Germinal center (tissue), 1 donor: ENCODE results near the gene ATAD3C.
"Not testable (repeated sequence)": the region's sequence is repeated elsewhere in the genome, so short reads cannot be mapped to it uniquely, and the experiment has no call there.

ENCODE experiments used
- DNase-seq: peaks from one replicate; pipeline ENCODE4 v3.0.0; 2012; ENCODE audit warnings: mixed read lengths, low spot score

The ATAD3C gene

DNA sequence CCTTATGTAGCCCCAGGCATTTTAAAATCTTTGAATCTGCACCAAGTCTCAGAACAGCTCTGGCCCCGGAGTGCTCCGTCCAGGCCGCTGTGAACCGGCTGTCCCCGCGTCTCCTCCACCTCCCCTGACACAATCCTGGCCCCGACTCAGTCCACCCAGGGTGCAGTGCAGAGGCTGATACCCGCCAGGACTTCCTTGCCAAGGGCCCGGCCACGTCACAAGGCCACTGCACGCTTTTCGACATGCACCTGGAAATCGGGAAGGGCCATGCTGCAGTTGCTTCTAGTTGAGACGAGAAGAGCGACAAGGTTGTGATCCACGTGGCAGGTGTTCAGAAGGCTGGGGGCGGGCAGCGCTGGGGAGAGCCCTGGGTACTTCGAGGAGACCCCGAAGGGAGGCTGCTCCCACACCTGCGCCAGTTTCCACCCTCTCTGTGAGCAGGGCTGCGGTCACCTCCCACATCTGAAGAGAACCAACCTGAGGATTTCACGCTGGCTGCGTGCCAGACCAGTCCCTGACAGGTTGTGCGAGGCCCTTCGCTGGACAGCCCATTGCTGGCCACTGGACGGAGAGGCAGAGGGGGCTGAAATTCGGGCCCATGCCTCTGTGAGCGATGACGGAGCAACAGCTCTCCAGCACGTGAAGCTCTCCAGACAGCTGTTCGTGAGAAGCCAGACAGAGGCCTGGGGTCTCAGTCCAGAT lies 7.3 kb upstream of the ATAD3C start:
- DNase-seq: peak; percentile 1

- not testable (repeated sequence) for DNase-seq
Measured at GRCh38 chr1:1446631-1447030, 2.9 kb upstream of the ATAD3C start.

GRCh38 chr1:1450616-1451015 lies 1.1 kb downstream of the ATAD3C start:
- not testable (repeated sequence) for DNase-seq

- DNase-seq: no peak
Measured at GRCh38 chr1:1451696-1452364, 2.3 kb downstream of the ATAD3C start.

DNA sequence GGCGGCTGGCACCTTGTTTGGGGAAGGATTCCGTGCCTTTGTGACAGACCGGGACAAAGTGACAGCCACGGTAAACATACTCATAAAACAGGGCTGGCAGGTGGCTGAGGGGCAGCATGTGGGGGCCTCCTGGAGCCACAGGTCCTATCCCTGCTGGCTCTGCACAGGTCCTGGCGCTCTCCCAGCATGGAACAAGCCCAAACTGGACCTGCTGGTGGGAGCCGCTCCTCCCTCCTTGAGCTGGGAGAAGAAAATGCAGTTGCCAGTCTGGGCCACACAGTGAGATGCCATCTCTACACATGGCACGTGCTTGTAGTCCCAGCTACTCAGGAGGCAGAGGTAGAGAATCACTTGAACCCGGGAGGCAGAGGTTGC lies 2.9 kb downstream of the ATAD3C start:
- DNase-seq: not testable (repeated sequence)

GRCh38 chr1:1452882-1453281 lies 3.4 kb downstream of the ATAD3C start:
- DNase-seq: no peak

DNA sequence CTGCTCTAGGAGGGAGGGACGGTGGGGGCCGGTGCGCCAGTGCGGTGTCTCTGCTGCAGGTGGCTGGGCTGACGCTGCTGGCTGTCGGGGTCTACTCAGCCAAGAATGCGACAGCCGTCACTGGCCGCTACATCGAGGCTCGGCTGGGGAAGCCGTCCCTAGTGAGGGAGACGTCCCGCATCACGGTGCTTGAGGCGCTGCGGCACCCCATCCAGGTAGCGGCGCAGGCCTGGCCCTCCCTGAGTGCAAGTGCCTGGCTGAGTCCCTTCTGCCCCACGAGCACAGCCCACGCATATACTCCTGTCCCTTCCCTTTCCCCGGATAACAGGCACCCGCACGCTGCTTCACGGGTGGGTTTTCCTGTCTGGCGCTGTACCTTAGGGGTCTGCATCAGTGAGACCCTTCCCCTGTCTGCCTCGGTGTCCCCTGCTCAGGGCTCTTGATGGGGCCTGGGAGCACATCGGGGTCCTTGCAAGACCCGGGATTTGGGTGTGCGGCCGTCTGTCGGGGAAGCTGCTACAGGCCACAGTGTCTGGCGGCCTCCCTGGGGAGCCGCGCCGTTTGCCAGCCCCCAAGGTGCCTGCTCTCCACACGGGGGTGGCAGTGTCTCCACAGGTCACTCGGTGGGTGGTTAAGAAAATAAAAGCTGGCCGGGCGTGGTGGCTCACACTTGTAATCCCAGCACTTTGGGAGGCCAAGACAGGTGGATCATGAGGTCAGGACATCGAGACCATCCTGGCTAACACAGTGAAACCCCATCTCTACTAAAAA lies 5.0 kb downstream of the ATAD3C start:
- not testable (repeated sequence) for DNase-seq

DNA sequence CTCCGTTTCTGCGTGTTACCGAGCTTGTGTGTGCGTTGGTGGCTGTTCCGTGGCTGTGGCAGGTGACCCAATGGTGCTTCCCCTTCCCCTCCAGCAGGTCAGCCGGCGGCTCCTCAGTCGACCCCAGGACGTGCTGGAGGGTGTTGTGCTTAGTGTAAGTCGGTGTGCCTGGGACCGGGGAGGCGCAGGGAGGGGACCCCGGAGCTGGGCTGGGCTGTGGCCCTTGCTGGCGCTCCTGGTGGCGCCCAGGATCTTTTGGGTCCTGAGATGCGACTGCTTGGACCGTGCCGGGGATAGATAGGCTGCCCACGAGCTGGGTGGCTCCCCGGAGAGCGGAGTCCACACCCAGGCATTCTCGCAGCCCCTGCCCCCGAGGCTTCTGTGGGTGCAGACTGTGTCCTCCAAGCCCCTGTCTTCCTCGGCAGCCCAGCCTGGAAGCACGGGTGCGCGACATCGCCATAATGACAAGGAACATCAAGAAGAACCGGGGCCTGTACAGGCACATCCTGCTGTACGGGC lies 5.9 kb downstream of the ATAD3C start:
- DNase-seq: no peak

DNA sequence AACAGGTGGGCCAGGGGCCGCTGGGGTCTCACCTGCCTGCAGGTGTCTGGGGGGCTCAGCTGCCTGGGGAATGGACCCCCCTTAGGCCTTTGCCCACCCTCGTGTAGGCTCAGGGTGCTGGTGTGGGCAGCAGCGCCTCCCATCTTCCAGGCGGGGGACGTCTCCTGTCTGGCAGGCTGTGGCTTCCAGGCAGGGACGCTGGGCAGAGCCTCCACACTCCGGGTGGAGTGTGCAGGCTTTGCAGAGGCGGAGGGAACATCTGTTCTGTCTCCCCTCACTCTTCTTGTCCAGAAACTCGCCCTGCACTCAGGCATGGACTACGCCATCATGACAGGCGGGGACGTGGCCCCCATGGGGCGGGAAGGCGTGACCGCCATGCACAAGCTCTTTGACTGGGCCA lies 6.4 kb downstream of the ATAD3C start:
- DNase-seq: not testable (repeated sequence)

GRCh38 chr1:1456683-1457255 lies 7.3 kb downstream of the ATAD3C start:
- DNase-seq: not testable (repeated sequence)

DNA sequence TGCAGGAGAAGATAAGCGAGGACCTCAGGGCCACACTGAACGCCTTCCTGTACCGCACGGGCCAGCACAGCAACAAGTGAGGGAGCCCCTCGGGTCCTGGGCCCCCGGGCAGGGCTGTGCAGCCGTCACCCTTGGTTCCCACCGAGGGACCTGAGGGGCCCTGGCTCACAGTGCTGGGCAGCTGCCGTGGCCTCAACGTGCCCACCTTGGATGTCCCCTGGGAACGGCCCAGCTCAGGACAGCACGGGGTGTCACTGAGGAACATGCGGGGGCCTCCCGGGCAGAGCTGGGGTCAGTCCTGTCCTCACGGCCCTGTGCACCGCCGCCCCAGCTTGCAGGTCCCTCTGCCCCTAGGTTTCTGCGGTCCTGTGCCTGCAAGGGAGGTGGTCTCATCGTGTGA lies 9.7 kb downstream of the ATAD3C start:
- DNase-seq: not testable (repeated sequence)

GRCh38 chr1:1459711-1460110 lies 10.2 kb downstream of the ATAD3C start:
- not testable (repeated sequence) for DNase-seq

GRCh38 chr1:1460540-1461130 lies 11.1 kb downstream of the ATAD3C start:
- no peak for DNase-seq

- DNase-seq: no peak
Measured at GRCh38 chr1:1461721-1462317, 12.3 kb downstream of the ATAD3C start.

DNA sequence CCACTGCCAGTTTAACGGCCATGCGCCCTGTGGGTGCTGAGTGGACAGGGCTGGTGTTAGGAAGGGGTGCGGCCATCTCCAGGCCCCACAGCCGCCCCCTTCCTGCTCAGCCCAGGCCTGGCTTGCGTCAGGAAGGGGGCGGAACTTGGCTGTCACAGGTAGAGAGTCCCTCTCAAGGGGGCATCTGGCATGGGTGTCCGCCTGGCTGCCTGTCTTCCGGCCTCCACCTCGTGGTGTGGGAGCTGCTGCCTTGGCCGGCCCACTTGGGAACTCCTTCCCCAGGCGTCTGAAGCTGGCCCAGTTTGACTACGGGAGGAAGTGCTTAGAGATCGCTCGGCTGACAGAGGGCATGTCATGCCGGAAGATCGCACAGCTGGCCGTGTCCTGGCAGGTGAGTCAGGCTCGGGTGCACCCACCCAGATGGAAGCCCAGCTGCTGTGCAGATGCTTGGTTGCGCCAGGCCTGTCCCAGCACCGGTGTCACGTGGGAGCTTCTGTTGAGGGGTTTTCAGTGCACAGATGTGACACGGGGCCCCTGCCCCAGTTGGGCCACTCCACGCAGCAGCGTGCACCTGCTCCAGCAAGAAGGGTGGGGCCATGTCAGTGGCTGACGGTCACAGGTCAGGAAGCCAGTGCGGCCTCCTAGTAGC lies 13.0 kb downstream of the ATAD3C start:
- peak; percentile 69 for DNase-seq

GRCh38 chr1:1463312-1463711 lies 13.8 kb downstream of the ATAD3C start:
- DNase-seq: no peak

GRCh38 chr1:1468196-1468985 lies 18.9 kb downstream of the ATAD3C start:
- not testable (repeated sequence) for DNase-seq

DNA sequence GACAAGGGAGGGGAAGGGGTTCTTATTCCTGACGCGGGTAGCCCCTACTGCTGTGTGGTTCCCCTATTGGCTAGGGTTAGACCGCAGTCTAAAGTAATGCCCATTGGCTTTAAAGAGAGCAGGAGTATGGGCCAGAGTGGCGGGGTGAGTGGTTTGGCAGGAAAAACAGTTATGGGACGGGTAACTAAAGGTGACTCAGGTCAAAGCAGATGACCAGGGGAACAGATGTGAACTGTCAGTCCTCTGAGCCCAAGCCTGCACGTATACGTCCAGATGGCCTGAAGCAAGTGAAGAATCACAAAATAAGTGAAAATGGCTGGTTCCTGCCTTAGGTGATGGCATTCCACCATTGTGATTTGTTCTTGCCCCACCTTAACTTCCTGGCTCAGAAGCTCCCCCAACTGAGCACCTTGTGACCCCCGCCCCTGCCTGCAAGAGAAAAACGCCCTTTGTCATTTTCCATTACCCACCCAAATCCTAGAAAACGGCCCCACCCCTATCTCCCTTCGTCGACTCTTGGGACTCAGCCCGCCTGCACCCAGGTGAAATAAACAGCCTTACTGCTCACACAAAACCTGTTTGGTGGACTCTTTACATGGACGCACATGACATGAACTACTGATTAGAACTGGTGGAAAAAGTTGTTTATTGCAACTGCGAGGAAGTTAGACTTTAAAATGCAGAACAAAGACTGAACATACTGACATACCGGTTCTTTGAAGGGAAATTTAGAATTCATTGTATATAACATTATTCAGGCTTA lies 21.3 kb downstream of the ATAD3C start:
- no peak for DNase-seq

GRCh38 chr1:1471389-1472052 lies 22.0 kb downstream of the ATAD3C start, which contains the start of gene ATAD3B:
Gene ATAD3B (plus strand): TSS chr1:1471765. CDS start chr1:1471885, 120 bp downstream.
- DNase-seq: peak; percentile 91
